ENCODE measurements around the gene STRIP2.
"Not testable (repeated sequence)": the region's sequence is repeated elsewhere in the genome, so short reads cannot be mapped to it uniquely, and the experiment has no call there.

STRIP2 gene

DNA sequence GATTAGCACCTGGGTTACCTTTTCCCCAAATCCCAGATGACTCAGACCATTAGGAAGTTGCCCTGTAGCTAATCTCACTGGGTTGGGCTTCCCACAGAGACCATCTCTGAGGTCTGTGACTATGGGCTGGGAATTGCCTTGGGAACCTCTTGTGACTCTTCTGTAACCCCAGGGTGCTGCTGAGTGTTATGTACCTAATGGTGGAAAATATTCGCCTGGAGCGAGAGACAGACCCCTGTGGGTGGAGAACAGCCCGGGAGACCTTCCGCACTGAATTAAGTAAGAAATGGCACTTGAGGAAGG is 20.0 kb downstream of the STRIP2 start:
- no peak for DNase-seq

DNA sequence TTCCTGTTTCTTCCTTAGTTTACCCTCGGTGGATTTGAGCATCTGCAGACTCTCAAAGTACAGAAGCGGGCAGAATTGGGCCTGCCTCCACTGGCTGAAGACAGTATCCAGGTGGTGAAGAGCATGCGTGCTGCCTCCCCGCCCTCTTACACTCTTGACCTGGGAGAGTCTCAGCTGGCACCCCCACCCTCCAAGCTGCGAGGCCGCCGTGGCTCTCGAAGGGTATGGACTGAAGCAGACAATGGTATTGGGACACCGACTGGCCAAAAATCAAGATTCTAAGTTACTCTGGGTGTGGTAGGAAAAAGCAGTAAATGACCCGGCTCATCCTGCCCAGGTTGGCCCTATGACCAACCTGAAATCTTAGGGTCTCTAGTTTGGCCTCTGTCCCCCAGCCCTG is 22.2 kb downstream of the STRIP2 start:
- DNase-seq: no peak

DNA sequence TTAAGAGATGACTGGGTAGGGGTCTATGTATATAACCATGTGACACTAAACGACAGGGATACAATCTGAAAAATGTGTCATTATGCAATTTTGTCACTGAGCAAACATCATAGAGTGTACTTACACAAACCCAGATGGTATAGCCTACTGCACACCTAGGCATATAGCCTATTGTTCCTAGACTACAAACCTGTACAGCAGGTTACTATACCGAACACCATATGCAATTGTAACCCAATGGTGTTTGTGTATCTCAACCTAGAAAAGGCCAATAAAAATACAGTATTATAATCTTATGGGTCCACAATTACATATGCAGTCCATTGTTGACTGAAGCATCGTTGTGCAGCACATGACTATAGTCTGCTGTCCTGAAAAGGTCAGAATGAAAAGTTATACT is 22.9 kb downstream of the STRIP2 start:
- DNase-seq: no peak

DNA sequence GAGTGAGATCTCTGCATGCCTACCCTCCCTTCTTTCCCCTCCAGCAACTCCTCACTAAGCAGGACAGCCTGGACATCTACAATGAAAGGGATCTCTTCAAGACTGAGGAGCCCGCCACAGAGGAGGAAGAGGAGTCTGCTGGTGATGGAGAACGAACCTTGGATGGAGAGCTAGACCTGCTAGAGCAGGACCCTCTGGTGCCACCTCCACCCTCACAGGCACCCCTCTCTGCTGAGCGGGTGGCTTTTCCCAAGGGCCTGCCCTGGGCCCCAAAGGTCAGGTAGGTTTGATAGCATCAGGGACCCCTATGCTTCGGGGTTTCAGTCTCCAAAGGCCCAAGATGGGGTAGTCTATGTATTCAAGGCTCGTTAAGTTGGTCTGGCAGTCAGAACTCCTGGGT is 23.9 kb downstream of the STRIP2 start:
- no peak for DNase-seq

DNA sequence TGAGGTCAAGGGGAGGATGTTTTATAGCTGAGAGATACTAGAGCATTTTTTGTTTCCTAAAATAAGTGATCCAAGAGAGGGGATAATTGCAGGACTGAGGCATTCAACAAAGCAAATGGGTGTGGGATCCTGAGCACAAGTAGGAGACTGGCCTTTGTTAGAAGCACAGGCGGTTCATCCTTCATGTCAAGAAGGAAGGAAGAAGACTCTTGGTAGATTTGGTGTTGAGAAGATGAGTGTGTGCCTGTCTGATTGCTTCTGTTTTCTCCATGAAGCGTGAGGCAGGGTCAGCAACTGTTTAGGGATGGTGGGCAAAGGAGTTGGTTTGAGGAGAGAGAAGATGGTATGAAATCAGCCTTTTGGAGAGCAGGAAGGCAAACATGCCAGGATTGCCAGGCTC is 27.6 kb downstream of the STRIP2 start:
- DNase-seq: no peak

DNA sequence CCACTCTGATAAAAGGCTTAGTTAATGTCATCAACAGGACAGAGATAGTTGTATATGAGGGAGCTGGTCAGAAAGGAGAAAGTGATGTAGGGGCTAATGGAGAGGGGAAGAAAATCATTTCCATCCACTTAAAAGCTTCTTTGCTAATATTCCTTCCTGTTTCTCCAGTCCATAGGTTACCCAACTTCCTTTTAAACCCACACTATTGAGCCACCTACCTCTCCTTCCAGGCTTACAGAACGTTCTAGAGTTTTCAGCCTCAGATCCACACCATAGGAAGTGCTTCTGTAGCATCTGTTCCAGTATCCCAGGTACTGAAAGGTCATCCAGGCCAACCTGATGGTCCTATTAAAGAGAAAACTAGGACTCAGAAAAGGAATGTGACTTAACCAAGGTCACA is 28.2 kb downstream of the STRIP2 start:
- no peak for DNase-seq

DNA sequence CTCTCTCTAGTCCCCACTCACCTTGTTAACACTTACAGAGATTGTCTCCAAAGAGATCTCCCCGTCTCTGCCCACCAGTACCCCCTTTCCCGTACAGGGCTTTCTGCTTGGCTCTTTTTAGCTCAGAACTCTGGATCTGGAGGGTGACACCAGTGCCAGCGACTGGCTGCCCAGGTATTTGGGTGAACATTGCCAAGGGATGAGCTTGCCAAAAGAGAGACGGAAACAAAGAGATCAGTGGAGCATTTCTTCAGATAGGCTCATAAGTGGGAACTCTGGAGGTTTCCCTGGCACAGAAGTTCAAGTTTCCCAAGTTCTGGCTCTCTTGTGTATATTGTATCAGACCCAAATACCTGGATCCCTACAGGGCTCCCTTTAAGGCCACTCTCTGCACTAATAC is 30.0 kb downstream of the STRIP2 start:
- no peak for DNase-seq

DNA sequence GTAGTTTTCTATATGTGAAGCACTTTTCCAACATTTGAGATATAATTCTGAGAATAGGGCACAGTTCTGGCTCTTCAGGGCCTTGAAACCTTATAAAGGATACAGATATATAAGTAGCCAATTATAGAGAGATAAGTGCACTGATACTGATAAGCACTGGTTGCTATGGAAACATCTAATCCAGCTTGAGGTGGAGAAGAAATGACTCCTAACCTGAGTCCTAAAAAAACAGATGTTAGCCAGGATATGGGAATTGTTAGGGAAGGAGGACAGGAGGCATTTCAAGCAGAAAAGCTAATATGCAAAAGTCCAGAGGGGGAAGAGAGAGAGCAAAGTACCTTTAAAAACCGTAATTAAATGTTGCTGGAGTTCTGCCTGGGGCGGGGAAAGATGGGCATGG is 30.8 kb downstream of the STRIP2 start:
- DNase-seq: no peak

DNA sequence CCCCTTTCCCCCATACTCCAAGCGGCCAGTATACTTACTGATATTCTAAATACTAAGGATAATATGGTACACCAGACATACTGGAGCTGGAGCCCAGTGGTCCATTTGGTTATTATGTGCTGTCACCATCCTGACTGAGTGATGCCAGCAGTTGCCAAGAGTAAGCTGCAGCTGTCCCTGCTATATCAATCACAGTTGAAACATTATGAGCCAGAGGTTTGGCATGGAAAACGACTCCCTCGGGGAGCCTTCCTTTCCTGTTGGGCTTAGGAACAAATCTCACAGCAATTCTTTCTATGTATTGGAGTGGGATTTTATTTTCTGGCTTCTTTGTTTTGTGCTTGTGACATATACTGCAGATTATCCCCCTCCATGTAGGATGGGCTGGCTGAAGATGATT is 32.6 kb downstream of the STRIP2 start:
- DNase-seq: no peak

DNA sequence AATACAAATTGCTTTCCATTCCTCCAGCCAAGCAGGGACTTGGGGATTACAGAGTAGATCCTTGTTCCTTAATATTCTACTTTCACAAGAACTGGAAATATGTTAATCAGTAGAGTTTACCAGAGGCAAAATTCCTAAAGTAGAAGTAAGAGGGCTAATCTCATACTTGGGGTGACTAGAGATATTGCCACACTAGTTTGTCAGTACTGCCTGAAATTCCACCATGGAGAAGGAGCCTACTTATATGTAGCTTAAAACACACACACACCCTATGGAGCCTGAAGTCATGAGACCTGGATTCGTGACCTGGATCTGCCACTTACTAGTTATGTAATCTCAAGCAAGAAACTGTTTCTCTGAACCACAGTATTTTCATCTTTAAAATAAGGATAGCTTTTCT is 33.9 kb downstream of the STRIP2 start:
- no peak for DNase-seq

DNA sequence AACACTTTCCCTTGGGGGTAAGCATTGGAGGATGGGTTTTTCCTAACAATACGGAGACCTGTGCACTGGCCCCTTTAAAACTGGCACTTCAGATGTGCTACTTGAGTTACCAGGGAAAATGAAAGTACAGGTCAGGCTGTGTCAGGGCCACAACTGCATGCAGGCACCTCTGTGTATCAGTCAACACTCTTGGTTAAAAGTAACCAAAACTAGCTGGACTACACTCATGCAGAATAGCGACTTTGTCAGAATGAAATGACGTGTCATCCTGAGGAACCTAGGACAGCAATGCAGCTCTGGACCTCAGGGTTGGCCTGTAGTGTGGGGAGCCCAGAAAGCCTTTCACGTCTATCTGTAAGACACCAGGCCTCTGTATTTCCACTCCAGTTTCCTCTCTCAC is 34.3 kb downstream of the STRIP2 start:
- DNase-seq: peak; percentile 4

DNA sequence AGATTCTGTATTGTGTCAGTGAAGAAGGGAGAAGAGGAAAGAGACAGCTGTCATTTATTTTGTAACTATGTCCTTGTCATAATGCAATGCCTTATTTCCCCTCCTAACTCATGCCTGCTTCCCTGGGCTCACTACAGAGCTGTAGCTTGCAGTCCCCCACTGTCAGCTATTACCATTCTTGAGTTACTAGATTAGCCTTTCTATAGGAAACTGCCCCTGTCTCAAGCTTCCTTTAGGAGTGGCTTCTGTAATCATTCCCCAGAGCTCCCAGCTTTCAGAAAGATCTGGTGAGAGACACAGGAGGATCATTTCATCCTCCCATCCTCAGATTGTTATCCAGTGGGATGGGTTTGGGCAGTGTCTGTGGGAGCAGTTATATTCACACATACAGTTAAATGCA is 35.7 kb downstream of the STRIP2 start:
- no peak for DNase-seq

DNA sequence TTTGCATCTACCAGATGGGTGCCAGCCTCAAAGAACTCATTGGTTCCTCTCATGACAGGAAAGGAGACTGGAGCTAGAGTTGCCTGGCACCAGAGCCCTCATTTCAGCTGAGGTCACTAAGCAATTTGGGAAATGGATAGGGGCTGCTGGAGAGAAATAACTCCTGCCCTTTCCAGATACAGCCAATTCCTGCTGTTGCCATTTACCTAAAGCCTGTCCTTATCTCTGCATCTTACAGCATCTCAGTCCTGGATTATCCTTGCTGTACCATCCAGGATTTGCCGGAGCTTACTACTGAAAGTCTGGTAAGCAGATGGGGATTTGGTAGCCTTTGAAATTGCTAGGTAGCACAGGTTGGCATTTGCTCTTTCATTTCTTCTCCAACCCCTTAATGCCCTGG is 36.2 kb downstream of the STRIP2 start:
- no peak for DNase-seq

DNA sequence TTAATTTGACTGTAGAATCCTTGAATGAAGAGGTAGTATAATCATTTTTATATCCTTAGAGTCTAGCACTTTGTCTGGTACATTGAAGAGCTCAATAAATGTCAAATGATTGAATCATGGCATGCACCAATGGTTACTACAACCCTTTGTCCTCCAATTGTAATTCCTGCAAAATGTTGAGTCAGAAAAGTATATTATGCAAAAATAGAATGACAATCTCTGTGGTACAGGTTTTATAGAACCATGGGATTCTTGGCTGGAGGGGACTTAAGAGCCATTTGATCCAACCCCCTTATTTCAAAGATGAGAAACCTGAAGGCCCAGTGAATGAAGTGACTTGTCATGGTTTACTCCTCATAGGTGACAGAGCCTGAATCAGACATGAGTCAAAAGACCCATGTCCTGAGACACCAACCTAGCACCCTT is 37.2 kb downstream of the STRIP2 start:
- no peak for DNase-seq

DNA sequence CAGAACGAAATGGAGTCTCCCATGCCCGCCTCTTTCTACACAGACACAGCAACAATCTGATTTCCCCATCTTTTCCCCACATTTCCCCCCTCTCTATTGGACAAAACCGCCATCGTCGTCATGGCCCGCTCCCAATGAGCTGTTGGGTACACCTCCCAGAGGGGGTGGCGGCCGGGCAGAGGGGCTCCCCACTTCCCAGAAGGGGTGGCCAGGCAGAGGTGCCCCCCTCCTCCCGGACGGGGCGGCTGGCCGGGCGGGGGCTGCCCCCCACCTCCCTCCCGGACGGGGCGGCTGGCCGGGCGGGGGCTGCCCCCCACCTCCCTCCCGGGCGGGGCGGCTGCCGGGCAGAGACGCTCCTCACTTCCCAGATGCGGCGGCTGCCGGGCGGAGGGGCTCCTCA is 41.7 kb downstream of the STRIP2 start:
- DNase-seq: not testable (repeated sequence)

DNA sequence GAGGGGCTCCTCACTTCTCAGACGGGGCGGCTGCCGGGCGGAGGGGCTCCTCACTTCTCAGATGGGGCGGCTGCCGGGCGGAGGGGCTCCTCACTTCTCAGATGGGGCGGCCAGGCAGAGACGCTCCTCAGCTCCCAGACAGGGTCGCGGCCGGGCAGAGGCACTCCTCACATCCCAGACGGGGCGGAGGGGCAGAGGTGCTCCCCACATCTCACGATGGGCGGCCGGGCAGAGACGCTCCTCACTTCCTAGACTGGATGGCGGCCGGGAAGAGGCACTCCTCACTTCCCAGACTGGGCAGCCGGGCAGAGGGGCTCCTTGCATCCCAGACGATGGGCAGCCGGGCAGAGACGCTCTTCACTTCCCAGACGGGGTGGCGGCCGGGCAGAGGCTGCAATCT is 42.2 kb downstream of the STRIP2 start:
- DNase-seq: not testable (repeated sequence)

DNA sequence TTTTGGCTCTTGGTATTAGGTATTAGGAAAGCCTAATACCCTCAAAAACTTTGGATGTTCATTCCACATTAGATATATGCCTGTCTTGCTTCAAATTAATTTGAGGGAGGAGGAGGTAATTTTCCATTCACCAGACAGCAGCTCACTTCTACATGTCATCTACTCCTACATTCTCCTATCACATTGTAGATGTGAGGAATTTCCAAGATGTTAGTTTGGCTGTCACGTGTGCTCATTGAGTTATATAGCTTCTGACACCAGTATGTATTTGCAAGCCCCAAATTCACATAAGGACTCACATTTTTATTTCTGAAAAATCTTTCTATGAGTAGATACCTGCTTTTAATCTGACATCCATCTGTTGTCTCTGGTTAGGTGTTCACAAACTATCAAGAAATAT is 45.6 kb downstream of the STRIP2 start:
- no peak for DNase-seq

DNA sequence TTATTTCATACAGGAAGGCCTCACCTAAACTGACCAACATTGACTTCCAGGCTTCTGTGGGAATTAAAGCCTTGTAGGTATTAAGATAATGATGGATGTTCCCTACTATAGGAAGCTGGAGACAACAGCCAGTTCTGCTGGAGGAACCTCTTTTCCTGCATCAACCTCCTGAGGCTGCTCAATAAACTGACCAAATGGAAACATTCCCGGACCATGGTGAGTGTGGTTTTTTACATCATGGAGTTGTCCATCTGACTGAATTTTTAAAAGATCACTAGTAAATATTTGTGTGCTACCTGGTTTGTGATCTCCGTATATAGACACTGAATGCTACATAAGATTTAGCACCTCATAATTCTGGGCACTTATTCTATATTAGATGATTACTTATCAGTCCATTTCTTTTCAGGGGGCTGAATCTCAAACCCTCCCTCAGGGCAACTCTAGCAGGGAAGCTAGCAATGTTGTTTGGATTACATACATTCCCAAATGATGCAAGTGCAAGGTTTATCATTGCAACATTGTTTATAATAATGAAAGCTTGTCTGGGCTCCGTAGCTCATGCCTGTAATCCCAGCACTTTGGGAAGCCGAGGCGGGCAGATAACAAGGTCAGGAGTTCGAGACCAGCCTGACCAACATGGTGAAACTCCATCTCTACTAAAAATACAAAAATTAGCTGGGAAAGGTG is 46.6 kb downstream of the STRIP2 start:
- DNase-seq: no peak

DNA sequence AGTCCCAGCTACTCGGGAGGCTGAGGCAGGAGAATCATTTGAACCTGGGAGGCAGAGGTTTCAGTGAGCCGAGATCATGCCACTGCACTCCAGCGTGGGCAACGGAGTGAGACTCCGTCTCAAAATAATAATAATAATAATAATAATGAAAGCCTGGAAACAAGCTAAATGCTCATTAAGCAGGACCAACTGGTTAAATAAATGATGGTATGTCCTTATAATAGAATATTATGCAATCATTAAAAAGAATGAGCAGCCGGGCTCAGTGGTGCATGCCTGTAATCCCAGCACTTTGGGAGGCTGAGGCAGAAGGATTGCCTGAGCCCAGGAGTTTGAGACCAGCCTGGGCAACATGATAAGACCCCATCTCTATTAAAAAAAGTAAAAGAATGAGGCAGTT is 47.1 kb downstream of the STRIP2 start:
- DNase-seq: not testable (repeated sequence)

DNA sequence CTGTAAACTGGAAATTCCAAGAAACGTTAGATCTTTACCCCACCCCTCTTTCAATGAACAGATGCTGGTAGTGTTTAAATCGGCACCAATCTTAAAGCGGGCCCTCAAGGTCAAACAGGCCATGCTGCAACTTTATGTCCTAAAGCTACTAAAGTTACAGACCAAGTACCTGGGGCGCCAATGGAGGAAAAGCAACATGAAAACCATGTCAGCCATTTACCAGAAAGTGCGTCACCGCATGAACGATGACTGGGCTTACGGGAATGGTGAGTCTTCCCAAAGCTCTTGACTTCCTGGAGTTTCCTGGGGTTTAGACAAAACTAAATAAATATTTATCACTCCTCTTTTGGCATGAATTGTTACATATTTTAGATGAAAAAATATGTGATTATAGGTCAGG is 48.5 kb downstream of the STRIP2 start:
- no peak for DNase-seq

DNA sequence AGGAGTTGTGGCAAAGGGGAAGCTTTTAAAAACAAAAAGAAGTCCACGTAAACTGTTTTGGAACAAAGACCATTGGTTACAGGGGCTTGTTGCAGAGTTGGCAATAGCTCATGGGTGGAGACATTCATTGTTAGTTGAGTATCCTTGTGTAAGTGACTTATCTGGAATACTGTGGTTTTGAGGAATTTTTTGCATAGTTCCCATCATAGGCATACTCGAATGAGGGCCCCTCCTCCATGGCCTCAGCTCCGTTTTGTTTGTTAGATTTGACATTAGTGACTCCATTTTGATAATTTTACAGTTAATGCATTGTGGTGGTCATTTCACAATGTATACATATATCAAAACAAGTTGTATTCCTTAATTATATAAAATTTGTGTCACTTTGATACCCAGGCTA is 55.3 kb downstream of the STRIP2 start:
- DNase-seq: no peak

DNA sequence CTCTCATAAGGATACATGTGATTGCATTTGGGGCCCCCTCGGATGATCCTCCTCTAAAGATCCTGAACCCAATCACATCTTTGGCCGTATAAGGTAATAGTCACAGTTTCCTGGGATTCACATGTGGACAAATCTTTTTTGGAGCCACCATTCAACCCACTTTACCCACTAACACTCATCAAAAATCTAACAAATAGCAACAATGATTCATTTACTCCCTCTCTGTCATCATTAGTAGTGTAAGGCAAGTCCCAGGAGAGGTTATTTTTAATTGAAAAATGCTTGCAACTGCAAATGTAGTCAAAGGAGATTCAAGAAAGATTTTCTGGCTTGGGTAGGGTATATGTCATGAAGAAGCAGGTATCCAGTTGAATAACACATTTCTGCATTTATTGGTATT is 58.2 kb downstream of the STRIP2 start:
- no peak for DNase-seq

DNA sequence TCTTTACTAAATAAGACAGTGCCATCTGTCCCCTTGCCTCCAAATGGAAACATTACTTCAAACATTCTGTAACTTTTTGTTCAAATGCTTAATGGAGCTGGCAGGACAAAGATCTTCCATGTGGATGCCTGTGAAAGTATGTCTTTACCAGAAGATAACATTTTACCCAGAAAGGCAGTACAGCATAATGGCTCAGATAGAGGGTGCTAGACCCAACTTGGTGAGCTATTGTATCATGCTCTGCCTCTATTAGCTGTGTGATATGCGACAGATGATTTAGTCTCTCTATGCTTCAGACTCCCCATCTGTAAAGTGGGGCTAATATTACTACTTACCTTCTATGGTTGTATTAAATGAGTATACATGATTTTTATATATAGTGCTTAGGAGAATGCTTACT is 59.3 kb downstream of the STRIP2 start:
- DNase-seq: peak; percentile 25

DNA sequence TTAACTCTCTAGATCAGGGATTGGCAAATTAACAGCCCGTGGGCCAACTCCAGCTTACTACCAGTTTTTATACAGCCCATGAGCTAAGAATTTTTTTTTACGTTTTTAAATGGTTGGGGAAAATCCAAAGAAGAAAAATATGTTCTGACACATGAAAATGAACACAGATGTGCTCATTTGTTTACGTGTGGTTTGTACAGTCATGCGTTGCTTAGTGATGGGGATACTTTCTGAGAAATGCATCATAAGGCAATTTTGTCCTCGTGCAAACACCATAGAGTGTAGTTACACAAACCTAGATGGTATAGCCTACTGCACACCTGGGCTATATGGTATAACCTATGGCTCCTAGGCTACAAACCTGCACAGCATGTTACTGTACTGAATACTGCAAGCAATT is 59.8 kb downstream of the STRIP2 start:
- peak; percentile 35 for DNase-seq

DNA sequence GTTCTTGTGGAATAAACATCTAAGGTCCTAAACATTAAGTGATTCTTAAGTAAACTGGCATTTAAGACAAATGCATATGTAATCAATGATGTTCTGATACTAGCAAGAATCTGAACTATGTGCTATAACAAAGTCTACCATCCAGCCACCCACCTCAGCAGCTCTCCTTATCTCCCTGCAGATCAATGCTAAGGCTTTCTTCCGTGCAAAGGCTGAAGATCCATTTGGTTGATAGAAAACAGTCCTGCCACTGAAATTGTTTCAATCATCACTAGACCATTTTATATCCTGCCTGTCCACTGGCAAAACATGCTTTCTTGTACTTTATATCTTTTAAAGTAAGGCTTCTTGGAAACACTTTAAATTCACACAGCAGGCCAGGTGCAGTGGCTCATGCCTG is 61.8 kb downstream of the STRIP2 start:
- DNase-seq: no peak

DNA sequence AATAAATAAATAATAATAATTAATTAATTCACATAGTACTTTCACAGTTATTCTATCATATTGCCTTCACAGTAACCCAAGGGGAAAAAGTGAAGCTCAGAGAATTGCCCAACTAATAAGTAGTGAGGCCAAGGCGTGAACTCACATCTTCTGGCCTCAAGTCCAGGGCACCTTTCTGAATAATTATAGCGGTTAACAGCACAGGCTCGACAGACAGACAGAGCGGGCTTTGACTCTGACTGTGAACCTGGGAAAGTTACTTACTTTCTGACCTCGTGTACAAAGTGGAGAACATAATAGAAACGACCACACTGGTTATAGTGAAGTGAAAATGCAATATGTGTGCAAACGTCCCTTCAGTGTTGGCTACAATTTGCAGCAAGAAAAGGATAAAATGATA is 62.4 kb downstream of the STRIP2 start:
- no peak for DNase-seq
